Stimulated activated CD4-positive, alpha-beta T cell treated with anti-CD3 and anti-CD28 coated beads, TNF-alpha, amount 100 ng/mL, for 24 hours (primary cell): ENCODE data around the gene ACTRT3.

Source experiments
- DNase-seq, 3 experiments: peaks; one replicate each; pipeline ENCODE4 v3.0.0-alpha.2; 2020; ENCODE audit warnings: low read depth in 3 of 3

The ACTRT3 gene

DNA sequence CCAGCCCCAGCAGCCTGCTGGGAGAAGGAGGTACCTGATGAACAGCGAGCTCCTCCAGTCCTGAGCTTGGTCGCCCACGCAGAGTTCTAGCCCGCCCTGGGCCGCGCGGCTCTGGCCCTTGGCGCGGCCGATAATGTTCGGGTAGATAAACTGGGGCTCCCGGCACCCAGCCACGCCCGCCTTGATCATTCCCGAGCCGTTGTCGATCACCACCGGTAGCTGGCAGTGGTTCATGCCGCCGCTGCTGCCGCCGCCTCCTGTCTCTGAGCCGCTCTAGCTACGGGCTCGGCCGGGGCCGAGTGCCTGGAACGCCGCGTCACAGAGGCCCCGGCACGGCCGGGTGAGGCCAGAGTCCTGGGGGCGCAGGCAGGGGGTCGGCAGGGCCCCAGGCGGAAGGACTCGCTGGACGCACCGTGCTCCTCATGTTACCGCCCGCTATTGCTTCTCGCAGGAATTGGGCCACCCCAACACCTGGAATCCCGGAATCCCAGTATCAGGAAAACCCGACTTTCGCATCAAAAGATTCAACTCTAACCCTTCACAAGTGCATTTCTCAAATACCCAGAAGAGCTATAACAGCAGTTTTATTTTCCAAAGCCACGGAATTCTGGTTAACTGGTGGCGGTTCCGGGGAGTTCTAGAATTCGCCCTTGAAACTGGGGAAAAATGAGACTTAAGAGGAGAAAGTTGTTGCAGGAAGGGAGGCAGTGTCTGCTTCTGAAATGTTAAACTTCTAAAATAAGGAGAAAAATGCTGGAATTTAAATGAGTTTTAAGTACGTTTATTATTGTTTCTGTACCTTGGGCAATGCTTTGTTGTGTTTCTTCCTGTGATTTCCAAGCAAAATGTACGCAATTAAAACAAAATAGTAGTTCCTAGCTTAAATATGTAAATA is at the start of gene ACTRT3:
ACTRT3 (minus strand) TSS at position 275 of the 895 bp plus-strand sequence; CDS start at position 234, 41 bp downstream.
- DNase-seq = peak in 2 of 3 experiments; percentile 34 to 61

DNA sequence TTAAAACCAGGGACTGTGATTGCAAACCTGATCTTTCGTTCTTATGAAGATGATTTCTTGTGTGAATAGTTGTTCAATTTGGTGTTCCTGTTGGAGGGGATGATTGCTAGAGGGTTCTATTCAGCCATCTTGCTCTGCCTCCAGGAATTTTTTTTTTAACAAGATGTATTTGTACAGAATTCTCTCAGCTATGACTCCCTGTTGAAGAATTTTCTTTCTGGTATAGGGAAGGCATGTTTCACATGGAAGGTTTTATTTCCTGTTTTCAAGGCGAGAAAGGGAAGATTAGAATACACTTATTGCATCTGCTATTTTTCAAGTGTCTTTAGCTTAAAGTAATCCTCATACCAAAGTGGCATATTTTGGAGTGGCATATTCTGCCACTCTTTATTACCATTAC is 49.0 kb upstream of the ACTRT3 start:
- DNase-seq = no peak

DNA sequence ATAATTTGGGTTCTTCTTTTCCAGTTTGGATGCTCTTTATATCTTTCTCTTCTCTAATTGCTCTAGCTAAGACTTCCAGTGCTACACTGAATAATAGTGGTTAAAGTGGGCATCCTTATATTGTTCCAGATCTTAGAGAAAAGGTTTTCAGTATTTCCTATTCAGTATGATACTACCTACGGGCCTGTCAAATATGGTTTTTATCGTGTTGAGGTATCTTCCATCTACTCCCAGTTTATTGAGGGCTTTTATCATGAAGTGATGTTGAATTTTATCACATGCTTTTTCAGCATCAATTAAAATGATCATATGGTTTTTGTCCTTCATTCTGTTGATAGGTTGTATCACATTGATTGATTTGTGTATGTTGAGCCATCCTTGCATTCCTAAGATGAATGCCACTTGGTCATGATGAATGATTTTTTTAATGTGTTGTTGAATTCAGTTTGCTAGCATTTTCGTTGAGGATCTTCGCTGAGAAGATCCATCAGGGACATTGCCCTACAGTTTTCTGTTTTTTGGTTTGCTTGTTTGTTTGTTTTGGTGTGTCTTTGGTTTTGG is 46.3 kb upstream of the ACTRT3 start:
- DNase-seq = no peak

DNA sequence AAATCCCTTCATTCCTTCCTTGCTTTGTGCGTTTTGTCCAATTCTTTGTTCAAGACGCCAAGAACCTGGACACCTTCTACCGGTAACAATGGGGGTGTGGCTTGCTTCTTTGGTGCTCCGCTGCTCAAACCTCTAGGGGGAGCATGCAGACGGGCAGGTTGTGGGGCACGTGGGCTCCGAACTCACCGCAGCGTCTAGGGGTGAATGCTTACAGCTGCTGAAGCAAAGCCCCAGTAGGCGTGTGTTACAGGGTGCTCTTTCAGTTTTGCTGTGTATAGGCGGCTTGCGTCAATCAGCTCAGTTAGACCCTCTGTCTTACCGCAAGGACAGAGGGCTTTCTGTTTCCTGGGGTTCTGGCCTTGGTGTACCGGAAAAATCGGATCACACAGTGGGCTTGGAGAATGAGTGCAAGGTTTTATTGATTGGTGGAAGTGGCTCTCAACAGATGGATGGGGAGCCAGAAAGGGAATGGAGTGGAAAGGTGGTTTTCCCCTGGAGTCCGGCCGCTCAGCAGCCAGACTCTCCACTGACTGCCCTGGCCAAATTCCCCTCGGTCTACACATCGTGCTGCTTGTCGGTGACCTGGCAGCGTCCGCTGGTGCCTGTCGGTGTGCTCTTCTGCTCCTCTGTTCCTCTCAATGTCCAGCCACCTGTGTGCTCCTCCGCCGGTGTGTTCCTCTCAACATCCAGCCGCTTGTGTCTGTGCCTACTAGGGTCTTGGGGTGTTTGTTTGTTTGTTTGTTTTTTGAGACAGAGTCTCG is 44.6 kb upstream of the ACTRT3 start:
- peak; percentile 45 to 70 (median 45) for DNase-seq

DNA sequence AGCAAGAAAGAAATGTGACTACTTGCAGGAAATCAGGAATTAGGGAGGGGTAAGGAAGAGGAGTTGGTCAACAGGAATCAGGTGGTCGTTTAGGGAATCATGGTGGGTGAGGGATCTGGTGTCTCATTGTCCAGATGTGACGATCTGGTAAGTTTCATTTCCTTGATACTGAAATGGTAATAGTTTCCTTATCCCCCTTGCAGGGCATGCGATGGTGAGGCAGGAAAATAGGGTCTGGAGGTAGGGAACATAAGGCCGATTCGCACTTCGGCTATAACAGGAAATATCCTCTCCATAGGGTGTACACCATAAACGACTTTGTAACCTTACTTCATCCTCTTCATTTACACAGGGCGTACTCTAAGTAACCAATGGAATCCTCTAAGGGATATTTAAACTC is 43.9 kb upstream of the ACTRT3 start:
- no peak for DNase-seq

DNA sequence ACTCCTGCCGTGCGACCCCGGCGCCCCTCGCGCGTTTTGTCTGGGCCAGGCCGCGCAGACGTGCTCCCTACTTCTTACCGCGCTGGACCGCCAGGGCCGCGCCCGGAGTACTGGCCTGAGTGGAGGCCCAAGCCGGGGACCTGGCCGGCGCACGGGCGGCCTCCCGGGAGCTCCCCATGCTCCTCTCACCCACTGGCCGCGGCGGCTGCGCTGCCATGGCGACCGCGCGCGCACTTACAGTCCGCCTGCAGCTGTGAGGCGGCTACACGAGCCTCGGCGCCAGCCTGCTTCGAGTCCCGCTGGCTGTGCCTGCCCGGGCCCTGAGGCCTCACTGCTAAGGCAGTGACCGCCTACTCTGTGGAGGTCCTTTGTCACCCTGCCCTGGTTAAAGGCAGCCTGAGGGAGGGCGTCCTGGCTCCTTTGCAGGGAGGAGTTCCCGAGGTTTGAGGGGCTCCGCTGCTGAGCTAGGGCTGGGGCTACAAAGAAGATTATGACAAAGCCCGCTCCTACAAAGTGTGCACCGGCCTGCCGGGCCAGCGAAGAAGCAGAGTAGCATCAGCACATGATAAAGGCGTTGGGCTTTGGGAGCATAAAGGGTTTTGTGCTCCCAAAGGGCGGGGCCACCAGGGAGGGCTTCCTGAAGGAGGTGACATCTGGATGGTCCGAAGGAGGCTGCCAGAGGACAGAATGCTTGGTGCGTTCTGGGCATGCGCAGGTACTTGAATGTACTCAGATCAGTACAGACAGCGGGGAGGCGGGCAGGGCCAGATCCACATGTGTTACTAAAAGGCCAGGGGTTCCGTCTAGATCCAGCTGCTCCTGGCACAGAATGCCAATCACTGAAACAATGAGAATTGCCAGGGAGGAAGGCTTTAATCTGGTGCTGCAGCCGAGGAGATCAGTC is 43.2 kb upstream of the ACTRT3 start, which contains the start of the genes LRRC34 and LRRIQ4:
LRRC34 (minus strand) TSS at position 573 of the 904 bp plus-strand sequence; CDS start at position 217, 356 bp downstream.
LRRIQ4 (plus strand) TSS at position 539 of the 904 bp plus-strand sequence. CDS start 9,052 bp downstream, outside the sequence.
- peak; percentile 34 to 75 (median 42) for DNase-seq

DNA sequence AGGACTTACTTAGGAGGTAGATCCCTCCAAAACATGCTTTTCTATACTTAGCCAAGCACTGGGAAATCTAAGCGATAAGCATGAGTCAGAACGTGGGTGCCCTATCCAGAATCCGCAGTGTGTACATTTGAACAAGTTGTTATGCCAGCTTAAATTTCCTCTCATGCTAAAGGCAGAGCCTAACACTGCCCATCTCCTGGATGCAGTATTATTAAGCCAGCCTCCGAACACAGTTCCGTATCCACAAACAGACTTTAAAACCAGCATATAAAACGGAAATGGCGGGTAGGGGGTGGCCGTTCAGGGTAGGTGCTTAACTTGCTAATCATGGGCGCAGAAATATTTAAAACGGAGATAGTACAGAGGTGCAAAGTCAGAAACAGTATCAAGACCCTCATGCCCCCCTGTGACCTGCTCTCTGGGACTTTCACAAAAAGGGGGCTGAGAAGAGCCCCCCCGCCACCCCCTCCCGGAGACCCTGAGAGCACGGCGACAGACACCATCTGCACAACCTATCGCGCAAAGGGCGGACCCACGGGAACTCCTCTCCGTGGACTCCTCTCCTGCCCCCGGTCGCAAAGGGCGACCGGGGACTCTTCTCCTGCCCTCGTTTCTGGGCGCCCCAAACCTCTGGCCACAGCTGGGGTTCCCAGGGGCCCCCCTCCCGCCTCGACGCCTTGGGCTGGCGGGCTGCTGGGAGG is 42.4 kb upstream of the ACTRT3 start:
- DNase-seq = no peak

DNA sequence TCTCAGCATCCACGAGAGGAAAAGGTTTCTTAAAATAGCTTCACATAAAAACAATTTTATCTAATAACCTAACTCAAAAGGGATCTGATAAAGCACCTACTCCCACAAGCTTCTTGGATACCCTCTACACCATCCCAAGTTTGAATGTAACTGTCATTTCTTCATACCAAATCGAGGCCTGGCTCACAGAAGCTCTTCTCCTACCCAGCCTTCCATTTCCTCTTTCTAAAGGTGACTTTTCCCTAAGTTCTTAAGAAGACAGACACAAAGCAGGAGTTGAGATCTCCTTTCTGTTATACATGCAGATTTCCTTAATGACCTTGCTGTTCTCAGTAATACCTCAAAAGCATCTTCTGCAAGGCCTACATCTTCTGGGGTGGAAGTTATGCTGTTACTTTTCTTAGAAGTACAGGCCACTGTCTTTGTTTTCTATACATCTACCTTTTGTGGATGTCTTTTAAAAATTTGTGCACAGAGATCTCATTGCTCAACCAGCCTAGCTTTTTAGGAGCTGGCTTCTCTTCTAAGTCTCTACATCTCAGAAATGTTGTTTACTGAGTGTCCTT is 40.0 kb upstream of the ACTRT3 start:
- DNase-seq = no peak

DNA sequence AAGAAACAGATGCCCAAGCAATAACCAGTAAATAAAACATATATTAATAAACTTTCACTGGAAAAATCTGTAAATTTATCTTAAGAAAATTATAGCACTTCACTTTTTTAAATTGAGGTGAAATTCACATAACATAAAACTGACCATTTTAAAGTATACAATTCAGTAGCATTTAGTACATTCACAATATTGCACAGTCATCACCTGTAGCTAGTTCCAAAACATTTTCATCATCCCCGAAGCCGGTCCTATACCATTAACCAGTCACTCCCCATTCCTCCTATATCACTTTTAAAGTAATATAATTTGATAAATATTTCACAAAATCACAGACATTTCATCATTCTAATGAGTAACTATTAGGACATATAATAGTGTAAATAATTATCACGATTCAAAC is 35.3 kb upstream of the ACTRT3 start:
- no peak for DNase-seq

DNA sequence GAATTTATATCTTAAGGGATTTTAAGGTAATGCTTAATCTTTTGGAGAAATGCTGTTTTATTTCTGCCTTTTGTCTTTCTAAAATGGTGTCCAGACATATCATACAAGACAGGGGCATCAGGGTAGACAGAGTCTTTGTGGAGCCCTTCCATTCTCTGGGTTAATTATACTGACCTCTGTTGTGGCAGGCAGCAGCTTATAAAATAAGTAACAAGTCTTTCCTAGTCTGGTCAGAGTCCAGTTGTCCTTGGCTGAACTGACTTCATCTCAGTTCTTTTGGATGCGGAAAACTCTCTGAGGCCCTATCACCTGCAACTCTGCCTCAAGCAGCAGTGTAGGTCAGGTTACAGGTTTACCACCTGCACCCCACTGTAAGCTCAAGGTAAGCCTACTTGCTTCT is 23.0 kb upstream of the ACTRT3 start:
- DNase-seq = no peak

DNA sequence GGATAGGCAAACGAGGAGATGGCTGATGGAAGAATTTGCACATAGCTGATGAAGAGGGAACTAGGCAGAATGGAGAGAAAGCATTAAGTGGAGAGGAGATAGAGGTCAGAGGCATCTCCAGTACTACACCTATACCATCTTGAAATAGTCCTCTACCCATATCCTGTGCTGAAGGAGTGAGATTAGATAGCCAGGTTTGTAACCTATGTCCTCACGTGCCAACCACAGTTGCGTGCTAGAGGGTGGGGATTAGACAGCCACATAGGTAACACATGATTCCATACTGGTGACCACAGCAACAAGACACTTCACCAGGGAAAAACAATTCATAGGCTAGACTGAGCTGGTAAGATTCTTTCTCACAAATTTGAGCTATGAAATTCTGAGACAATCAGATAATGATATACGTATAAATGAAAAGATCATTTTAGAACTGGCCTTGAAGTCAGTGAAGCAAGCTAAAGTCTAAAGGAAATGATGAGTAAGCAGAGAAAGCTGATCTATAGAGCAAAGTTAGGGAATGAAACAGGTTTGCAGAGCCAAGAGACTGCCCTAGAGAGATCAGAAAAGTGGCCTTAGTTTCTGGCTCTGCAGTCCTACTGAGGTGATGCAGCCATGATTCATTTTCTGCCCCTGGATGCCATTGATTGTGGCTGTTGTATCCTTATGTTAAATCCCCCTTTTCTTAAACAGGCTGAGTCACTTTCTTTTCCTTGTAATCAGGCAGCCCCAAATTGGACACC is 21.5 kb upstream of the ACTRT3 start:
- no peak for DNase-seq

DNA sequence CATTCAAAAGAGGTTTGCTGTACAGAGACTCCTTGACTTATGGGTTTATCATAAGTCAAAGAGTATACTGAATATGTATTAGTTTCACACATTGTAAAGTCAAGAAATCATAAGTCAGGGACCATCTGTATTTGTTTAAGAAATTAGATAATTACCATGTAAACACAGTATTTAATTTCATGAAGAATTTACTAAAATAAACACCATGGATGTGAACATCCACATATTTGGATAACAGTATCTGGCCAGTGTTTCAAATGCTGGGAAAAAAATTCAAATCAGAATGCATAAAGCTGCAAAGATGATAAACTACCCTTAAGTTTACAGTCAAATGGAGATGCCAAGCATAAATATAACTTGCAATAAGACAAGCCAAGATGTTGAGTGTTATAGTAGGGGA is 20.9 kb upstream of the ACTRT3 start:
- DNase-seq = no peak

DNA sequence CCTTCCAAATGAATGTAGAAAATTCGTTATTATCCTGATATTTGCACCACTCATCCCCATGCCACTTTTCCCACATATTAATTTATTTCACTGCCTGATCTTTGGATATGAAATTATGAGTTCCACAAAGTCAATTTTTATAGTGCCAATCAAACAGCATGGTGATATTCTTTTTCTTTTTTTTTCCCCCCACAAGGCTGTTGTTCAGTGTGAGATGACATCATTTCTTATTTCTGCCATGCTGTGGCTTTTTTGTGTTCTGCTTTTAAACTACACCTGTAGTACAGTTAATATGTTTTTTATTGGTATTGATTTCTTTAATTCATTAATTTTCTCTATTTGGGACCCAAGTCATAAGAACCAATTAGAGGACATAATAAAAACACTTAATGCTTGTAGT is 18.4 kb upstream of the ACTRT3 start:
- DNase-seq = no peak

DNA sequence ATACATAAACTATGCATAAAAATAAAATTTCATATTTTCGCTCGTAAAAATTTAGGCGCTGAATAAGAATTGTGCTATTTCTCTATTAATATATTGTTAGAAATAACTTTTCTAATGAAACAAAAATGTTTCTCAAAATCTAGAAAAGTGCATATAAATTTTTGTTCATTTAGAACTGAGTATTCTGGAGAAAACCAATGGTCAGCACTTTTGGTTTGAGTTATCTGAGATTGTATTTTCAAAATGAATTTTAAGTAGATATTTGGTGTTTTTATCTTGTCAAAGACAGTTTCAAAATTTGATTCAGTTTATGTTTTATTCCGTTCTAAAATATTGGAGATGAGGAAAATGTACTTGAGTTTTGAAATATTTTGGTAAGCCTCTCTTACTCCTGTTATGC is 17.8 kb upstream of the ACTRT3 start:
- no peak for DNase-seq

DNA sequence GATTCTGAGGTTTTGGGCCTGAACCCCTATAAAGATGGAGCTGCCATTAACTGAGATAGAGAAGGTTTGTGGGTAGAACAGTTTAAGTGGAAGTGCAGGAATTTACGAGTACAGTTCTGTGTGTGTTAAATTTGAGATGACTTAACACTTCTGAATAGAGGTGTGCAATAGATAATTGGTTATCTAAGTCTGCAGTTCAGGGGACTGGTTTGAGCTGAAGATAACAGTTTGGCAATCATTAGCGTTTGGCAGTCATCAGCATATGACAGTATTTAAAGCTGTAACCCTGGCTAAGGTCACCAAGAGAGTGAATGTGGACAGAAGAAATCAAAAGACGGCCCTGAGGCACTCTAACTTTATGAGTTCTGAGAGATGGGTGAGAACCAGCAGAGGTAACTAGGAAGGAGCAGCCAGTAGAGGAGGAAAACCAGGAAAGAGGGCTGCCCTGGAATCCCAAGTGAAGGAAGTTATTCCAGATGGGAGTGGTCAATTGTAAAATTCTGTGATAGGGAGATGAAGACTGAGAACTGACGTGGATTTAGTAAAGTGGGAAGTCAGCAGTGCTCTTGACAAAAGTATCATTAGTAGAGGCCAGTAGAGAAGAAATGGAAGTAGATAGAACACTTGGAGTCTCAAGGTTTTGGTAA is 12.0 kb upstream of the ACTRT3 start:
- DNase-seq = no peak

DNA sequence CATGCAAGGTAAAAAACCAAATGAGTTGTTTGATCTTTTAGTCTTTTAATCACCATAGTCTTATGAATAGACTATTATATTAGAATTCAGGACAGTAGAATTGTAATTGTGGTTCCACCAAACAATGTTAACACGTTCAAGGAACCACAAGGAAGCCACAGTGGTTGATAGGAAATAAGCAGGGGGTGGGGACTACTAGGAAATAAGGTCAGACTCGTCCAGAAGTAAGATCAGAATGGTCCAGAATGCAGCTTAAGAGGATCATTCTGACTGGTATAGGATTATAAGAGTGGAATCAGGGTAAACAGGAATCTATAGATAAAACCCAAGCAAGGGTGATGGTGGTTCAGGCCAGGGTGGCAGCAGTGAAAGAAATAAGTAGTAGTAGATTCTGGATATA is 11.4 kb upstream of the ACTRT3 start:
- DNase-seq = no peak

DNA sequence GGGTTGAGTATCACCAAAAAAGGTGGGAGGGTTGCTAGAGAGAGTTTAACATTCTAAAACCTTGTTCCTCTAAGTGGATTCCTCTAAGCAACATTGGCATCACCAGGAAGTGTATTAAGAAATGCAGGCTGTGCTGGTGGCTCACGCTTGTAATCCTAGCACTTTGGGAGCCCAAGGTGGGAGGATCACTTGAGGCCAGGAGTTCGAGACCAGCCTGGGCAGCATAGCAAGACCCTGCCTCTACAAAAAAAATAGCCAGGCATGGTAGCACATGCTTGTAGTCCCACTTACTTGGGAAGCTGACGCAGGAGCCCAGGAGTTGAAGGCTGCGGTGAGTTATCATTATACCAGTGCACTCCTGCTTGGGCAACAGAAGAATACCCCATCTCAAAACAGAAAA is 8.5 kb upstream of the ACTRT3 start:
- DNase-seq = no peak

DNA sequence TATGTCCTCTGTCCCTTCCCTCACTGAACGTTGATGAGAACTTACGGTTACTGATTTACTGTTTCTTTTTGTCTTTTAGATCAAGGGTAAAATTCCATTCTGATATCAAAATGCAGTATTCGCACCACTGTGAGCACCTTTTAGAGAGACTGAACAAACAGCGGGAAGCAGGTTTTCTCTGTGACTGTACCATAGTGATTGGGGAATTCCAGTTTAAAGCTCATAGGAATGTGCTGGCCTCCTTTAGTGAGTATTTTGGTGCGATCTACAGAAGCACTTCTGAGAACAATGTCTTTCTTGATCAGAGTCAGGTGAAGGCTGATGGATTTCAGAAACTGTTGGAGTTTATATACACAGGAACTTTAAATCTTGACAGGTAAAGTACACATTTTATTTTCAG is 4.8 kb upstream of the ACTRT3 start:
- DNase-seq = no peak
